Ishikawa (cell line): Measurements from ENCODE around the gene TRIM33.

ENCODE experiments used
- CEBPB ChIP-seq: IDR thresholded peaks from 2 replicates; pipeline ENCODE4 v1.6.1; 2012
- CREB1 ChIP-seq: IDR thresholded peaks from 2 replicates; pipeline ENCODE4 v1.6.1; 2012; ENCODE audit warnings: low read depth
- EGR1 ChIP-seq: IDR thresholded peaks from 2 replicates; pipeline ENCODE4 v1.6.1; 2012
- EP300 ChIP-seq: IDR thresholded peaks from 2 replicates; pipeline ENCODE4 v1.6.1; 2012; ENCODE audit warnings: borderline replicate concordance
- FOXM1 ChIP-seq: IDR thresholded peaks from 2 replicates; pipeline ENCODE4 v1.6.1; 2012; ENCODE audit warnings: low read depth, borderline replicate concordance
- MAX ChIP-seq: IDR thresholded peaks from 2 replicates; pipeline ENCODE4 v1.6.1; 2012
- NFIC ChIP-seq: IDR thresholded peaks from 2 replicates; pipeline ENCODE4 v1.6.1; 2012
- RAD21 ChIP-seq: IDR thresholded peaks from 2 replicates; pipeline ENCODE4 v1.6.1; 2012; ENCODE audit warnings: low read depth
- REST ChIP-seq: IDR thresholded peaks from 2 replicates; pipeline ENCODE4 v1.6.1; 2012; ENCODE audit warnings: low read depth, mild to moderate bottlenecking
- TAF1 ChIP-seq: IDR thresholded peaks from 2 replicates; pipeline ENCODE4 v1.6.1; 2012; ENCODE audit warnings: low read depth, mild to moderate bottlenecking
- TCF12 ChIP-seq: IDR thresholded peaks from 2 replicates; pipeline ENCODE4 v1.6.1; 2012; ENCODE audit warnings: low read depth
- TEAD4 ChIP-seq: IDR thresholded peaks from 2 replicates; pipeline ENCODE4 v1.6.1; 2012
- USF1 ChIP-seq: IDR thresholded peaks from 2 replicates; pipeline ENCODE4 v1.6.1; 2012
- YY1 ChIP-seq: IDR thresholded peaks from 2 replicates; pipeline ENCODE4 v1.6.1; 2012; ENCODE audit warnings: low read depth
- ZBTB7A ChIP-seq: IDR thresholded peaks from 2 replicates; pipeline ENCODE4 v1.6.1; 2012; ENCODE audit warnings: low read depth

TRIM33 gene

GRCh38 chr1:114458237-114458777, 52.7 kb downstream of the TRIM33 start:
- TF ChIP-seq REST: no peak
- TF ChIP-seq TAF1: no peak
- no peak for TF ChIP-seq CEBPB
- no peak for TF ChIP-seq EGR1
- no peak for TF ChIP-seq TCF12

- TF ChIP-seq TAF1: no peak
- no peak for TF ChIP-seq TEAD4
- TF ChIP-seq EGR1: no peak
- no peak for TF ChIP-seq EP300
- no peak for TF ChIP-seq CREB1
- no peak for TF ChIP-seq NFIC
- TF ChIP-seq CEBPB: no peak
- TF ChIP-seq FOXM1: no peak
- no peak for TF ChIP-seq REST
Measured at GRCh38 chr1:114457675-114458236, 53.2 kb downstream of the TRIM33 start.

GRCh38 chr1:114456586-114456985, 54.4 kb downstream of the TRIM33 start:
- TF ChIP-seq ZBTB7A (no peak), RAD21 (no peak), CEBPB (no peak), EP300 (no peak), YY1 (no peak), TAF1 (no peak), NFIC (no peak), EGR1 (no peak), USF1 (no peak), TCF12 (no peak), FOXM1 (no peak), CREB1 (no peak), TEAD4 (no peak), REST (no peak), MAX (no peak)

GRCh38 chr1:114455102-114455785, 55.8 kb downstream of the TRIM33 start:
- no peak for TF ChIP-seq FOXM1
- no peak for TF ChIP-seq USF1
- no peak for TF ChIP-seq EGR1
- no peak for TF ChIP-seq NFIC
- TF ChIP-seq EP300: no peak
- no peak for TF ChIP-seq TEAD4
- no peak for TF ChIP-seq TCF12
- TF ChIP-seq TAF1: no peak

GRCh38 chr1:114454539-114454938, 56.5 kb downstream of the TRIM33 start:
- TF ChIP-seq EP300: no peak
- no peak for TF ChIP-seq TAF1
- TF ChIP-seq FOXM1: no peak
- no peak for TF ChIP-seq YY1
- no peak for TF ChIP-seq NFIC
- TF ChIP-seq MAX: no peak
- no peak for TF ChIP-seq TEAD4
- no peak for TF ChIP-seq CREB1
- TF ChIP-seq REST: no peak
- no peak for TF ChIP-seq ZBTB7A
- TF ChIP-seq USF1: no peak
- TF ChIP-seq EGR1: no peak
- TF ChIP-seq CEBPB: no peak
- TF ChIP-seq TCF12: no peak
- TF ChIP-seq RAD21: no peak
